Endothelial cell of umbilical vein (primary cell): ENCODE results near the gene HECTD4. TPM values are rescaled to one million over a fixed set of nuclear protein-coding genes. Genes with fewer than 3 reads are reported as not detected.

ENCODE experiments used
- BruUV-seq: library from RNA; stranded (reverse); fragments of 400-500 nt; replicated peaks from 2 replicates; lab custom pipeline; 2021; lab: Mats Ljungman, UMichigan
- CTCF ChIA-PET: fragments of 300-600, 350-600 bp; sonication (Branson Sonifier 250); formaldehyde crosslinking; loops from one replicate; lab custom pipeline; 2021; ENCODE audit warnings: antibody characterized with exemption, inconsistent platforms; lab: Charles Lee
- POLR2A ChIA-PET: fragments of 300-600, 350-600 bp; sonication (Branson Sonifier 250); formaldehyde crosslinking; loops from one replicate; lab custom pipeline; 2021; ENCODE audit warnings: antibody characterized with exemption, inconsistent platforms; lab: Charles Lee
- DNase-seq: peaks from one replicate; pipeline ENCODE4 v3.0.0-alpha.2; 2011; ENCODE audit warnings: low read depth, low spot score
- FAIRE-seq: peaks from 2 replicates; lab custom pipeline; 2011; peaks lifted over from hg19 to GRCh38; lab: Jason Lieb, UNC
- H2AFZ ChIP-seq: 2 replicates; pipeline ENCODE4 v1.6.0; 2012; ENCODE audit warnings: low read depth, low read length, control low read depth, inconsistent platforms
- H3K27ac ChIP-seq: 2 replicates; pipeline ENCODE4 v1.5.1; 2011; ENCODE audit warnings: low read depth, mild to moderate bottlenecking, control low read depth, low read length, moderate library complexity; ENCODE audit not compliant: insufficient read depth
- H3K27me3 ChIP-seq, 2 experiments: 2 replicates each; pipeline versions ENCODE4 v1.6.0 to v1.6.1; 2011; ENCODE audit warnings: low read length in 2 of 2, mixed read lengths in 1 of 2; ENCODE audit not compliant: control insufficient read depth in 2 of 2, insufficient read depth in 2 of 2
- H3K36me3 ChIP-seq, 2 experiments: 2 replicates in 1 of 2; 3 replicates in 1 of 2; pipeline ENCODE4 v1.5.1; 2011; ENCODE audit warnings: low read length in 2 of 2, mild to moderate bottlenecking in 1 of 2, moderate library complexity in 1 of 2; ENCODE audit not compliant: control insufficient read depth in 2 of 2, insufficient read depth in 2 of 2; ENCODE audit errors: extremely low read depth in 1 of 2
- H3K4me1 ChIP-seq: 3 replicates; pipeline ENCODE4 v1.5.1; 2011; ENCODE audit warnings: mild to moderate bottlenecking, low read length; ENCODE audit not compliant: control insufficient read depth, insufficient read depth; ENCODE audit errors: extremely low read depth
- H3K4me2 ChIP-seq: 2 replicates; pipeline ENCODE4 v1.6.1; 2011; ENCODE audit warnings: low read length, control low read depth, mixed read lengths; ENCODE audit not compliant: insufficient read depth
- H3K4me3 ChIP-seq, 3 experiments: fragments of 200-600 bp in 1 of 3; sonication (generic), shearing (Covaris generic) in 1 of 3; replicated peaks in 1 of 3; 2 replicates each; pipeline ENCODE4 v1.5.1; 2011 to 2016; ENCODE audit warnings: control low read depth in 3 of 3, low read length in 3 of 3, mild to moderate bottlenecking in 2 of 3, inconsistent platforms in 1 of 3, low read depth in 1 of 3, moderate library complexity in 1 of 3; ENCODE audit not compliant: insufficient read depth in 1 of 3
- H3K79me2 ChIP-seq: 2 replicates; pipeline ENCODE4 v1.6.0; 2012; ENCODE audit warnings: low read length, inconsistent platforms; ENCODE audit not compliant: control insufficient read depth, insufficient read depth
- H3K9ac ChIP-seq: replicated peaks from 2 replicates; pipeline ENCODE3; 2011; ENCODE audit warnings: low read length, control low read depth; ENCODE audit not compliant: insufficient read depth; ENCODE audit errors: extremely low read depth
- H3K9me1 ChIP-seq: replicated peaks from 3 replicates; pipeline ENCODE4 v1.6.0; 2011; ENCODE audit warnings: mild to moderate bottlenecking, low read length; ENCODE audit not compliant: control insufficient read depth, insufficient read depth; ENCODE audit errors: extremely low read depth
- H3K9me3 ChIP-seq: replicated peaks from 2 replicates; pipeline ENCODE4 v1.5.1; 2012; ENCODE audit warnings: low read length, inconsistent platforms; ENCODE audit not compliant: control insufficient read depth, insufficient read depth
- H4K20me1 ChIP-seq: replicated peaks from 2 replicates; pipeline ENCODE3; 2011; ENCODE audit warnings: mild to moderate bottlenecking, low read length; ENCODE audit not compliant: control insufficient read depth, insufficient read depth; ENCODE audit errors: extremely low read depth
- EZH2 ChIP-seq: IDR thresholded peaks from 2 replicates; pipeline ENCODE4 v1.6.1; 2012; ENCODE audit warnings: borderline replicate concordance, low read depth, mild to moderate bottlenecking, moderate library complexity, low read length, inconsistent platforms; ENCODE audit not compliant: severe bottlenecking
- FOS ChIP-seq: IDR thresholded peaks from 2 replicates; pipeline ENCODE4 v1.6.1; 2011; ENCODE audit warnings: mild to moderate bottlenecking, low read length, moderate library complexity, borderline replicate concordance; ENCODE audit not compliant: insufficient read depth
- GATA2 ChIP-seq: IDR thresholded peaks from 2 replicates; pipeline ENCODE4 v1.7.0; 2011; ENCODE audit warnings: low read depth, mild to moderate bottlenecking, moderate library complexity, mixed read lengths, low read length; ENCODE audit not compliant: insufficient read length, insufficient read depth
- JUN ChIP-seq: IDR thresholded peaks from 2 replicates; pipeline ENCODE4 v1.6.1; 2011; ENCODE audit warnings: borderline replicate concordance, low read depth; ENCODE audit not compliant: insufficient read length, insufficient read depth
- MYC ChIP-seq: IDR thresholded peaks from one replicate; pipeline ENCODE4 v1.6.1; 2011; ENCODE audit warnings: mild to moderate bottlenecking, low read depth, low read length
- POLR2A ChIP-seq: IDR thresholded peaks from 2 replicates; pipeline ENCODE4 v1.6.1; 2012; ENCODE audit warnings: low read depth, mild to moderate bottlenecking, control low read depth, low read length
- POLR2AphosphoS5 ChIP-seq: IDR thresholded peaks from 2 replicates; pipeline ENCODE4 v1.6.1; 2012; ENCODE audit warnings: low read depth, mild to moderate bottlenecking, control low read depth, low read length, moderate library complexity; ENCODE audit not compliant: insufficient read depth
- dilution Hi-C: fragments of 300-500 bp; cut with MboI; formaldehyde crosslinking; loops from one replicate; pipeline ENCODE4 v1.15.0; 2019; ENCODE audit warnings: low sequenced_read_pairs; ENCODE audit not compliant: extremely low pct_ligation_motif_present
- intact Hi-C: fragments of 100-400 bp; cut with micrococcal nuclease; formaldehyde crosslinking; loops from one replicate; pipeline ENCODE4 v1.10.0; 2022
- polyA plus RNA-seq, 4 experiments: library from polyadenylated mRNA; depleted of rRNA in 3 of 4; stranded (reverse) in 3 of 4; unstranded in 1 of 4; fragments of >200 nt; gene quantifications; 2 replicates each; pipeline versions ENCODE4 v1.2.1 to v1.2.3, GENCODE V29; 2011 to 2012; ENCODE audit warnings: missing spikeins in 1 of 4
- total RNA-seq: library from RNA; stranded (reverse); gene quantifications from 2 replicates; pipeline ENCODE4 v1.2.3, GENCODE V29; 2021
- TF ChIP-seq, protein P1 (sequence below), 2 donors: IDR thresholded peaks; 1 replicate in 1 of 2; 2 replicates in 1 of 2; pipeline ENCODE4 v1.5.1; 2011; ENCODE audit warnings: low read length in 2 of 2, mild to moderate bottlenecking in 2 of 2, moderate library complexity in 2 of 2, control low read depth in 1 of 2, inconsistent platforms in 1 of 2, low read depth in 1 of 2; ENCODE audit not compliant: insufficient read depth in 1 of 2; ENCODE audit errors: extremely low read depth in 1 of 2
- TF ChIP-seq, protein P2 (sequence below): IDR thresholded peaks from 2 replicates; pipeline ENCODE4 v1.6.1; 2011; ENCODE audit not compliant: insufficient read depth, insufficient read length

The HECTD4 gene
- total and polyA plus RNA-seq, 2 donors (not counting 3 experiments of a cell fraction or from before 2014, with no cell fraction given): 9.7 to 47.7 TPM

DNA sequence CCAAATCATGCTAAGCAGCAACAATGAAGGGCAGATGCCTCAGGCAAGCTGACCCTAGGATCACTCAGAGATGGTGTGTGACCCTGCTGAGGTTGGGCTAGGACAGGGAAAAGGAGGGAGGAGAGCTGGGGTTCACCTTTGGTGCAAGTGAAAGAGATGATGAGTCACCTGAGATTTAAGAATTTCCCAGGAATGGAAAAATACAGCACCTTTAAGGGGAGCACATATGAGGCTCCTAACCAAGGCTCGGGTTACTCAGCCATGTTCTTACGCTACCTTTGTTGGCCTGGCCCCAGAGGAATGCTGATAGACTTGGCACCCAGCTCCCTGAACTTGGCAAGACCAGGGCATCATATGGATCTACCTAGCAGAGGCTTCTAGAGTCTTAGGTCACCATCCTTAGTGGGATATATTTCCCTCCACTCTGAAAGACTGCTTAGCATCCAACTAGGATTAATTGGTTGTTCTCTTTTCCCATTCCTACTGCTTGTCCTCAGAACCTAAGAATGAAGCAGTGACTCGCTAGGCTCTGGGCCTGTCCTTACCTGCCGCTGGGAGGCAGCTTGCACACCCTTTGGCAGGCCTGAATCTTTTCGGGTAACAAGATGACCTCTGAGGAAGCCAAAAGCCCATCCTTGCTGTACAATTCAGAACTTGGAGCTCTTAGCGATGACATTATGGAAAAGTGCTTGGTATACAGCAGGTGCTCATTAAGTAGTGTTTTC is 269.7 kb downstream of the HECTD4 start:
- POLR2A ChIA-PET: interaction anchor here (0.7 kb wide), 1 partner anchor 159 kb away, joined by 8 read pairs; no protein-coding TSS in a partner anchor
- H3K36me3 ChIP-seq: no peaks in the 10 kb centered on the region
- no peaks in the 10 kb centered on the region for H3K27me3 ChIP-seq
- peaks cover 13% of the 10 kb centered on the region for H3K79me2 ChIP-seq
- no TSS peak for BruUV-seq
- H3K9ac ChIP-seq: no peak overlapping the region
- H3K9me3 ChIP-seq: no peaks in the 10 kb centered on the region
- H4K20me1 ChIP-seq: no peaks in the 10 kb centered on the region
- H3K27ac ChIP-seq: no peak overlapping the region
- H3K4me3 ChIP-seq: no peak overlapping the region
- no peak for FAIRE-seq
- H3K9me1 ChIP-seq: no peaks in the 10 kb centered on the region
- DNase-seq: no peak
- H2AFZ ChIP-seq: no peak overlapping the region
- intact Hi-C loops (no loop called here), dilution Hi-C loops (no loop called here)
- TF ChIP-seq FOS: no peak
- CTCF ChIA-PET: interaction anchor here (1.5 kb wide), 1 partner anchor 20 kb away, joined by 4 read pairs; no protein-coding TSS in a partner anchor
- H3K4me1 ChIP-seq: peaks cover 8% of the 10 kb centered on the region
- no peak overlapping the region for H3K4me2 ChIP-seq

DNA sequence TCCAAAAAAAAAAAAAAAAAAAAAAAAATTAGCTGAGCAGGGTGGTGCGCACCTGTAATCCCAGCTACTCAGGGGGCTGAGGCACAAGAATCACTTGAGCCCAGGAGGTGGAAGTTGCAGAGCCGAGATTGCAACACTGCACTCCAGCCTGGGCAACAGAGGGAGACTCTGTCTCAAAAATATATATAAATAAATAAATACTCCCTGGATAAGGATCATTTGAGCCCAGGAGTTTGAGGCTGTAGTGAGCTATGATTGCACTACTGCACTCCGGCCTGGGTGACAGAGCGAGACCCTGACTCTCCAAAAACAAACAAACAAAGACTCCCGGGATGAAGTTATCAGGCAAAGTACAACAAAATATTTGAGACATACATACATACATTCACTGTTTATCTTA is 270.3 kb downstream of the HECTD4 start:
- intact Hi-C loops: no loop called here
- peaks cover 11% of the 10 kb centered on the region for H3K4me1 ChIP-seq
- H3K9ac ChIP-seq: no peak overlapping the region
- TF ChIP-seq, protein P1, sequence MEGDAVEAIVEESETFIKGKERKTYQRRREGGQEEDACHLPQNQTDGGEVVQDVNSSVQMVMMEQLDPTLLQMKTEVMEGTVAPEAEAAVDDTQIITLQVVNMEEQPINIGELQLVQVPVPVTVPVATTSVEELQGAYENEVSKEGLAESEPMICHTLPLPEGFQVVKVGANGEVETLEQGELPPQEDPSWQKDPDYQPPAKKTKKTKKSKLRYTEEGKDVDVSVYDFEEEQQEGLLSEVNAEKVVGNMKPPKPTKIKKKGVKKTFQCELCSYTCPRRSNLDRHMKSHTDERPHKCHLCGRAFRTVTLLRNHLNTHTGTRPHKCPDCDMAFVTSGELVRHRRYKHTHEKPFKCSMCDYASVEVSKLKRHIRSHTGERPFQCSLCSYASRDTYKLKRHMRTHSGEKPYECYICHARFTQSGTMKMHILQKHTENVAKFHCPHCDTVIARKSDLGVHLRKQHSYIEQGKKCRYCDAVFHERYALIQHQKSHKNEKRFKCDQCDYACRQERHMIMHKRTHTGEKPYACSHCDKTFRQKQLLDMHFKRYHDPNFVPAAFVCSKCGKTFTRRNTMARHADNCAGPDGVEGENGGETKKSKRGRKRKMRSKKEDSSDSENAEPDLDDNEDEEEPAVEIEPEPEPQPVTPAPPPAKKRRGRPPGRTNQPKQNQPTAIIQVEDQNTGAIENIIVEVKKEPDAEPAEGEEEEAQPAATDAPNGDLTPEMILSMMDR (IDR thresholded peaks at IDR 0.05; ENCODE audit: extremely low read depth in 1 of 2, insufficient read depth in 1 of 2, low read depth in 1 of 2, low read length in 2 of 2): no peak
- TF ChIP-seq MYC (no peak), POLR2AphosphoS5 (no peak), JUN (no peak), FOS (no peak), POLR2A (no peak), EZH2 (no peak), GATA2 (no peak)
- TF ChIP-seq, protein P2, sequence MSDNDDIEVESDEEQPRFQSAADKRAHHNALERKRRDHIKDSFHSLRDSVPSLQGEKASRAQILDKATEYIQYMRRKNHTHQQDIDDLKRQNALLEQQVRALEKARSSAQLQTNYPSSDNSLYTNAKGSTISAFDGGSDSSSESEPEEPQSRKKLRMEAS: no peak
- no TSS peak for BruUV-seq
- peaks cover 19% of the 10 kb centered on the region for H3K79me2 ChIP-seq
- H3K9me1 ChIP-seq: no peaks in the 10 kb centered on the region
- H3K4me3 ChIP-seq: no peak overlapping the region
- DNase-seq (no peak), FAIRE-seq (no peak)
- dilution Hi-C loops: no loop called here
- no peak overlapping the region for H3K27ac ChIP-seq
- no peaks in the 10 kb centered on the region for H4K20me1 ChIP-seq
- CTCF ChIA-PET: interaction anchor here (1.5 kb wide), 1 partner anchor 21 kb away, joined by 4 read pairs; no protein-coding TSS in a partner anchor
- H3K4me2 ChIP-seq: no peak overlapping the region
- POLR2A ChIA-PET: interaction anchor here (0.7 kb wide), 2 partner anchors 82 to 158 kb away, joined by 8 to 11 read pairs; no protein-coding TSS in a partner anchor
- H3K27me3 ChIP-seq: no peaks in the 10 kb centered on the region
- no peak overlapping the region for H2AFZ ChIP-seq
- no peaks in the 10 kb centered on the region for H3K36me3 ChIP-seq
- no peaks in the 10 kb centered on the region for H3K9me3 ChIP-seq
